Subcutaneous abdominal adipose tissue (tissue), 5 donors: ENCODE results near the gene SLC30A2.
"Not testable (repeated sequence)": the region's sequence is repeated elsewhere in the genome, so short reads cannot be mapped to it uniquely, and the experiment has no call there.

Experiments
- H3K27ac ChIP-seq: one replicate; pipeline ENCODE4 v1.7.0; 2013; ENCODE audit warnings: low read depth, mild to moderate bottlenecking, inconsistent platforms, low read length, moderate library complexity
- H3K27me3 ChIP-seq, 5 donors: one replicate each; pipeline ENCODE4 v1.7.0; 2013; ENCODE audit warnings: low read length in 5 of 5, inconsistent platforms in 1 of 5; ENCODE audit not compliant: control insufficient read depth in 5 of 5, insufficient read depth in 4 of 5
- H3K36me3 ChIP-seq, 5 donors: one replicate each; pipeline ENCODE4 v1.7.0; 2013; ENCODE audit warnings: low read length in 5 of 5; ENCODE audit not compliant: control insufficient read depth in 5 of 5, insufficient read depth in 5 of 5
- H3K4me1 ChIP-seq, 5 donors: one replicate each; pipeline ENCODE4 v1.7.0; 2013; ENCODE audit warnings: low read length in 5 of 5, mild to moderate bottlenecking in 3 of 5, moderate library complexity in 1 of 5; ENCODE audit not compliant: control insufficient read depth in 5 of 5, insufficient read depth in 5 of 5
- H3K4me3 ChIP-seq, 5 donors: one replicate each; pipeline ENCODE4 v1.7.0; 2013; ENCODE audit warnings: low read length in 5 of 5, low read depth in 1 of 5
- H3K9ac ChIP-seq, 5 donors: one replicate each; pipeline ENCODE4 v1.7.0; 2013; ENCODE audit warnings: low read length in 5 of 5, mild to moderate bottlenecking in 4 of 5, moderate library complexity in 3 of 5
- H3K9me3 ChIP-seq, 5 donors: one replicate each; pipeline ENCODE4 v1.7.0; 2013; ENCODE audit warnings: low read length in 5 of 5; ENCODE audit not compliant: control insufficient read depth in 5 of 5
- donor health status: healthy.
- donor health status: healthy.
- donor health status: healthy.
- donor health status: healthy.
- donor health status: healthy.

Gene SLC30A2

GRCh38 chr1:26045722-26046245 is at the start of gene SLC30A2:
SLC30A2 (minus strand) TSS chr1:26046118; CDS start chr1:26045896, 222 bp downstream.
- peak within 1 kb of the TSS in 1 of 5 donors; percentile 5 for H3K4me3 ChIP-seq
- H3K9me3 ChIP-seq, result no peaks in the 10 kb centered on the region
- no peak within 1 kb of the TSS for H3K9ac ChIP-seq
- peaks cover 38 to 63% (median 58%) of the 10 kb centered on the region in 5 donors for H3K27me3 ChIP-seq
- no peaks in the 10 kb centered on the region for H3K36me3 ChIP-seq
- no peak within 1 kb of the TSS for H3K27ac ChIP-seq
- peaks cover 0 to 12% (median 3%) of the 10 kb centered on the region in 5 donors for H3K4me1 ChIP-seq

- Histone ChIP-seq H3K27me3 (peaks cover 2 to 16% (median 13%) of the 10 kb centered on the region in 5 donors), H3K4me1 (peaks cover 0 to 14% (median 9%) of the 10 kb centered on the region in 5 donors), H3K27ac (no peak overlapping the region), H3K9me3 (no peaks in the 10 kb centered on the region), H3K9ac (peak overlapping the region in 2 of 5 donors; percentile 24 to 48), H3K4me3 (peak overlapping the region in 2 of 5 donors; percentile 4 to 22), H3K36me3 (no peaks in the 10 kb centered on the region)
Measured at GRCh38 chr1:26094677-26095383, 48.9 kb upstream of the SLC30A2 start.

- H3K27me3 ChIP-seq, result peaks cover 2 to 16% (median 13%) of the 10 kb centered on the region in 5 donors
- H3K9ac ChIP-seq, result peak overlapping the region in 2 of 5 donors; percentile 24 to 48
- H3K9me3 ChIP-seq, result no peaks in the 10 kb centered on the region
- no peaks in the 10 kb centered on the region for H3K36me3 ChIP-seq
- peak overlapping the region in 2 of 5 donors; percentile 4 to 22 for H3K4me3 ChIP-seq
- no peak overlapping the region for H3K27ac ChIP-seq
- peaks cover 0 to 14% (median 9%) of the 10 kb centered on the region in 5 donors for H3K4me1 ChIP-seq
Measured at GRCh38 chr1:26094076-26094669, 48.3 kb upstream of the SLC30A2 start.

GRCh38 chr1:26093569-26093968 is 47.7 kb upstream of the SLC30A2 start:
- not testable (repeated sequence) for H3K36me3 ChIP-seq, H3K9me3 ChIP-seq, H3K27ac ChIP-seq, H3K4me3 ChIP-seq, H3K9ac ChIP-seq
- Histone ChIP-seq H3K4me1 (peaks cover 0 to 14% (median 9%) of the 10 kb centered on the region in 5 donors), H3K27me3 (peaks cover 2 to 16% (median 13%) of the 10 kb centered on the region in 5 donors)

- H3K36me3 ChIP-seq, result no peaks in the 10 kb centered on the region
- peaks cover 2 to 16% (median 13%) of the 10 kb centered on the region in 5 donors for H3K27me3 ChIP-seq
Measured at GRCh38 chr1:26092422-26092821, 46.5 kb upstream of the SLC30A2 start.

GRCh38 chr1:26090893-26091292 is 45.0 kb upstream of the SLC30A2 start:
- no peaks in the 10 kb centered on the region for H3K9me3 ChIP-seq
- no peak overlapping the region for H3K4me3 ChIP-seq
- no peak overlapping the region for H3K27ac ChIP-seq
- peaks cover 2 to 16% (median 13%) of the 10 kb centered on the region in 5 donors for H3K27me3 ChIP-seq
- no peaks in the 10 kb centered on the region for H3K36me3 ChIP-seq
- H3K9ac ChIP-seq, result no peak overlapping the region
- peaks cover 0 to 14% (median 9%) of the 10 kb centered on the region in 5 donors for H3K4me1 ChIP-seq

More at GRCh38 chr1:26092422-26092821, 46.5 kb upstream of the SLC30A2 start:
- H3K9me3 ChIP-seq, result no peaks in the 10 kb centered on the region
- no peak overlapping the region for H3K27ac ChIP-seq
- no peak overlapping the region for H3K9ac ChIP-seq
- no peak overlapping the region for H3K4me3 ChIP-seq
- H3K4me1 ChIP-seq, result peaks cover 0 to 14% (median 9%) of the 10 kb centered on the region in 5 donors

- Histone ChIP-seq H3K9ac (no peak overlapping the region), H3K27me3 (peaks cover 7 to 12% (median 9%) of the 10 kb centered on the region in 5 donors), H3K4me1 (peaks cover 0 to 3% (median under 1%) of the 10 kb centered on the region in 5 donors)
Measured at GRCh38 chr1:26089125-26089524, 43.2 kb upstream of the SLC30A2 start.

GRCh38 chr1:26084844-26085243 is 38.9 kb upstream of the SLC30A2 start:
- Histone ChIP-seq H3K27ac (no peak overlapping the region), H3K9me3 (no peaks in the 10 kb centered on the region), H3K4me3 (no peak overlapping the region), H3K9ac (no peak overlapping the region), H3K4me1 (no peaks in the 10 kb centered on the region), H3K36me3 (no peaks in the 10 kb centered on the region), H3K27me3 (peaks cover 5 to 14% (median 7%) of the 10 kb centered on the region in 5 donors)

More at GRCh38 chr1:26089125-26089524, 43.2 kb upstream of the SLC30A2 start:
- Histone ChIP-seq H3K36me3 (no peaks in the 10 kb centered on the region), H3K9me3 (no peaks in the 10 kb centered on the region), H3K27ac (no peak overlapping the region), H3K4me3 (no peak overlapping the region)

GRCh38 chr1:26084091-26084561 is 38.2 kb upstream of the SLC30A2 start:
- Histone ChIP-seq H3K9me3 (no peaks in the 10 kb centered on the region), H3K4me1 (no peaks in the 10 kb centered on the region), H3K4me3 (no peak overlapping the region), H3K27ac (no peak overlapping the region), H3K27me3 (peaks cover 5 to 14% (median 7%) of the 10 kb centered on the region in 5 donors), H3K36me3 (no peaks in the 10 kb centered on the region), H3K9ac (no peak overlapping the region)

GRCh38 chr1:26083208-26083607 is 37.3 kb upstream of the SLC30A2 start:
- no peak overlapping the region for H3K4me3 ChIP-seq
- H3K27ac ChIP-seq, result no peak overlapping the region
- H3K4me1 ChIP-seq, result no peaks in the 10 kb centered on the region

More at GRCh38 chr1:26083208-26083607, 37.3 kb upstream of the SLC30A2 start:
- Histone ChIP-seq H3K27me3 (peaks cover 6 to 17% (median 10%) of the 10 kb centered on the region in 5 donors), H3K36me3 (no peaks in the 10 kb centered on the region), H3K9ac (no peak overlapping the region), H3K9me3 (no peaks in the 10 kb centered on the region)
